Right lobe of liver (tissue), 6 donors: ENCODE results near the gene BUB3. TPM values are rescaled to one million over a fixed set of nuclear protein-coding genes. Genes with fewer than 3 reads are reported as not detected.

Experiments used
- ATAC-seq, 4 donors: fragments of 200-7000 bp; cut with Tn5 transposase; one replicate each; pipeline ENCODE4 v1.9.1; 2020; ENCODE audit warnings: mild to moderate bottlenecking in 4 of 4, moderate library complexity in 4 of 4
- DNase-seq, 3 donors: peaks; one replicate each; pipeline ENCODE4 v3.0.0-alpha.2; 2020
- H3K27ac ChIP-seq, 3 donors: fragments of 200-600 bp; one replicate each; pipeline ENCODE4 v1.8.0; 2022
- H3K27me3 ChIP-seq, 2 donors: fragments of 200-600 bp; one replicate each; pipeline ENCODE4 v1.8.0; 2022
- H3K36me3 ChIP-seq, 4 donors: fragments of 200-600 bp; sonication (generic) in 1 of 4; one replicate each; pipeline versions ENCODE4 v1.5.1 to v1.8.0; 2017 to 2022; ENCODE audit warnings: control low read depth in 1 of 4
- H3K4me1 ChIP-seq, 4 donors: fragments of 200-600 bp; sonication (generic) in 1 of 4; one replicate each; pipeline versions ENCODE4 v1.5.1 to v1.8.0; 2017 to 2022; ENCODE audit warnings: control low read depth in 1 of 4
- H3K4me3 ChIP-seq, 3 donors: fragments of 200-600 bp; one replicate each; pipeline ENCODE4 v1.8.0; 2022
- H3K9me3 ChIP-seq, 4 donors: fragments of 200-600 bp; sonication (generic) in 1 of 4; one replicate each; pipeline versions ENCODE4 v1.5.1 to v1.8.0; 2017 to 2022; ENCODE audit warnings: control low read depth in 1 of 4
- POLR2A ChIP-seq: fragments of 450-650 bp; IDR thresholded peaks from one replicate; pipeline ENCODE4 v1.6.1; 2017; ENCODE audit warnings: antibody characterized with exemption, mild to moderate bottlenecking
- WGBS: methylation state at CpG from one replicate; pipeline ENCODE4 v1.1.6; 2018; ENCODE audit warnings: low coverage, low lambda C conversion rate; ENCODE audit not compliant: insufficient coverage; ENCODE audit errors: missing lambda C conversion rate; 5-methylcytosine and 5-hydroxymethylcytosine counted together
- intact Hi-C, 2 donors: fragments of 100-400 bp; cut with DNase I; formaldehyde crosslinking; loops; one replicate each; pipeline versions ENCODE4 v1.11.2 to v1.14.1; 2022
- total RNA-seq, 6 experiments: library from RNA; depleted of rRNA in 2 of 6; stranded (reverse); fragments of >200 nt in 2 of 6; fragmentation: NEBNext Ultra II Directional in 3 of 6; extraction: Animal tissue kit (Norgen Biotek cat#: 25700) in 3 of 6; gene quantifications; one replicate each; pipeline versions ENCODE4 v1.1.0 to v1.2.4, GENCODE V29; 2016 to 2023
- TF ChIP-seq, protein P1 (sequence below), 4 donors: fragments of 200-600 bp in 3 of 4; fragments of 450-650 bp in 1 of 4; IDR thresholded peaks; one replicate each; pipeline versions ENCODE4 v1.5.1 to v1.8.0; 2016 to 2022; ENCODE audit warnings: antibody characterized with exemption in 4 of 4, mild to moderate bottlenecking in 2 of 4
- donor health status: DM: no; HTN: yes; CAD: no.
- donor health status: DM: no; HTN: no; CAD: no.
- donor health status: DM: no; HTN: no; CAD: no.
- donor health status: DM: no; HTN: yes; CAD: no.
- donor health status: DM: no; HTN: yes; CAD: no.

BUB3 gene
- total RNA-seq, 6 experiments from 2014 or later, result 24.1 to 50.9 (median 31.2) TPM

- TF ChIP-seq, protein P1, sequence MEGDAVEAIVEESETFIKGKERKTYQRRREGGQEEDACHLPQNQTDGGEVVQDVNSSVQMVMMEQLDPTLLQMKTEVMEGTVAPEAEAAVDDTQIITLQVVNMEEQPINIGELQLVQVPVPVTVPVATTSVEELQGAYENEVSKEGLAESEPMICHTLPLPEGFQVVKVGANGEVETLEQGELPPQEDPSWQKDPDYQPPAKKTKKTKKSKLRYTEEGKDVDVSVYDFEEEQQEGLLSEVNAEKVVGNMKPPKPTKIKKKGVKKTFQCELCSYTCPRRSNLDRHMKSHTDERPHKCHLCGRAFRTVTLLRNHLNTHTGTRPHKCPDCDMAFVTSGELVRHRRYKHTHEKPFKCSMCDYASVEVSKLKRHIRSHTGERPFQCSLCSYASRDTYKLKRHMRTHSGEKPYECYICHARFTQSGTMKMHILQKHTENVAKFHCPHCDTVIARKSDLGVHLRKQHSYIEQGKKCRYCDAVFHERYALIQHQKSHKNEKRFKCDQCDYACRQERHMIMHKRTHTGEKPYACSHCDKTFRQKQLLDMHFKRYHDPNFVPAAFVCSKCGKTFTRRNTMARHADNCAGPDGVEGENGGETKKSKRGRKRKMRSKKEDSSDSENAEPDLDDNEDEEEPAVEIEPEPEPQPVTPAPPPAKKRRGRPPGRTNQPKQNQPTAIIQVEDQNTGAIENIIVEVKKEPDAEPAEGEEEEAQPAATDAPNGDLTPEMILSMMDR (IDR thresholded peaks at IDR 0.05), result no peak
- TF ChIP-seq POLR2A, result no peak
- peaks cover 0 to 26% (median 6%) of the 10 kb centered on the region in 4 donors for H3K4me1 ChIP-seq
- intact Hi-C loops, result no loop called here
- no peak for ATAC-seq
- WGBS, result 83% methylated on average over 2 of the region's 2 CpGs
- DNase-seq, result no peak
- peaks cover 4 to 19% of the 10 kb centered on the region in 2 donors for H3K27me3 ChIP-seq
- peaks cover 0 to 28% (median 10%) of the 10 kb centered on the region in 4 donors for H3K36me3 ChIP-seq
- no peaks in the 10 kb centered on the region for H3K9me3 ChIP-seq
- H3K27ac ChIP-seq, result no peak overlapping the region
- no peak overlapping the region for H3K4me3 ChIP-seq
Observed at GRCh38 chr10:123156078-123156477, 1.9 kb downstream of the BUB3 start.

DNA sequence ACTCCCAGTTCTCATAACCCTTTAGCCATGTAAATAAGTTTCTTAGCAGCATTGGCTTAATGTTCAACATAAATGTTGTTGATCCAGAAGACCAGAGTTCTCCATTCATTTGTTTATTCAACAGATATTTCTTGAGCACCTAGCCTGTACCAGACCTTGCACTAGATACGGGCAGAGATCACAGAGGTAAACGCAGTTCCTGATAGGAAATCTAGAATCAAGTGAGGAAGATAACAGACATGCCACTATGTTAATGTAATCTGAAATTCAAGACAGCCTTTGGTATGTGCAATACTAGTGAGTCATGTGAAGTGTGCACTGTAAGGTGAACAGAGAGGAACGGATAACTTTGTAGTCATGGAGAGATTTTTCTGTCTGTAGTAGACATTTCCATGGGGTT, 3.0 kb downstream of the BUB3 start:
- ATAC-seq (no peak), DNase-seq (no peak)
- Histone ChIP-seq H3K4me1 (peaks cover 0 to 22% (median 6%) of the 10 kb centered on the region in 4 donors), H3K9me3 (no peaks in the 10 kb centered on the region), H3K27me3 (peaks cover 4 to 10% of the 10 kb centered on the region in 2 donors), H3K36me3 (peaks cover 0 to 38% (median 13%) of the 10 kb centered on the region in 4 donors), H3K27ac (no peak overlapping the region), H3K4me3 (no peak overlapping the region)
- intact Hi-C loops, result no loop called here
- WGBS, result 34% methylated on average over 3 of the region's 3 CpGs
- TF ChIP-seq, protein P1 (IDR thresholded peaks at IDR 0.05), result no peak
- TF ChIP-seq POLR2A, result no peak

GRCh38 chr10:123158682-123159081, 4.5 kb downstream of the BUB3 start:
- intact Hi-C loops, result no loop called here
- H3K4me1 ChIP-seq, result peaks cover 0 to 22% (median 6%) of the 10 kb centered on the region in 4 donors
- no peak for DNase-seq
- WGBS, result 88% methylated on average over 1 of the region's 1 CpG
- ATAC-seq, result no peak
- H3K27me3 ChIP-seq, result no peaks in the 10 kb centered on the region
- peaks cover 0 to 52% (median 19%) of the 10 kb centered on the region in 4 donors for H3K36me3 ChIP-seq
- TF ChIP-seq, protein P1 (IDR thresholded peaks at IDR 0.05), result no peak
- no peak for TF ChIP-seq POLR2A
- no peaks in the 10 kb centered on the region for H3K9me3 ChIP-seq
- no peak overlapping the region for H3K27ac ChIP-seq
- no peak overlapping the region for H3K4me3 ChIP-seq

- DNase-seq, result no peak
- H3K27ac ChIP-seq, result no peak overlapping the region
- intact Hi-C loops, result no loop called here
- no peak overlapping the region for H3K4me3 ChIP-seq
- H3K36me3 ChIP-seq, result peaks cover 0 to 61% (median 23%) of the 10 kb centered on the region in 4 donors
- ATAC-seq, result no peak
- no peaks in the 10 kb centered on the region for H3K9me3 ChIP-seq
- TF ChIP-seq, protein P1 (IDR thresholded peaks at IDR 0.05), result no peak
- no peak for TF ChIP-seq POLR2A
- H3K4me1 ChIP-seq, result peaks cover 0 to 18% (median 1%) of the 10 kb centered on the region in 4 donors
- 62% methylated on average over 9 of the region's 11 CpGs for WGBS
- H3K27me3 ChIP-seq, result no peaks in the 10 kb centered on the region
Observed at GRCh38 chr10:123160311-123160980, 6.2 kb downstream of the BUB3 start.
